NOMO-1 (cell line): ENCODE measurements around the gene MISP.

ENCODE experiments used
- DNase-seq, 2 experiments: peaks; one replicate each; lab custom pipeline; 2025; ENCODE audit not compliant: unreplicated experiment in 2 of 2; lab: John Stamatoyannopoulos, UW

Gene MISP

GRCh38 chr19:771332-771785, 20.4 kb downstream of the MISP start:
- DNase-seq: peak; percentile 33 to 46

GRCh38 chr19:772063-772462, 21.2 kb downstream of the MISP start:
- no peak for DNase-seq

GRCh38 chr19:772730-773436, 22.0 kb downstream of the MISP start:
- no peak for DNase-seq

- DNase-seq: no peak
Measured at GRCh38 chr19:776549-776948, 25.6 kb downstream of the MISP start.

GRCh38 chr19:778910-779653, 28.2 kb downstream of the MISP start:
- DNase-seq: no peak

- no peak for DNase-seq
Measured at GRCh38 chr19:780935-781334, 30.0 kb downstream of the MISP start.

- DNase-seq: no peak
Measured at GRCh38 chr19:781800-782184, 30.9 kb downstream of the MISP start.

- DNase-seq: no peak
Measured at GRCh38 chr19:782185-782877, 31.4 kb downstream of the MISP start.

GRCh38 chr19:782878-783668, 32.2 kb downstream of the MISP start:
- no peak for DNase-seq

GRCh38 chr19:784541-784940, 33.6 kb downstream of the MISP start:
- DNase-seq: no peak

GRCh38 chr19:787536-787935, 36.6 kb downstream of the MISP start:
- no peak for DNase-seq

- no peak for DNase-seq
Measured at GRCh38 chr19:788686-788982, 37.7 kb downstream of the MISP start.

- DNase-seq: no peak
Measured at GRCh38 chr19:788983-789700, 38.2 kb downstream of the MISP start.

GRCh38 chr19:789701-790060, 38.8 kb downstream of the MISP start:
- DNase-seq: no peak

- DNase-seq: no peak
Measured at GRCh38 chr19:791007-791566, 40.2 kb downstream of the MISP start.

- DNase-seq: no peak
Measured at GRCh38 chr19:791567-792305, 40.8 kb downstream of the MISP start.

GRCh38 chr19:792306-792885, 41.5 kb downstream of the MISP start:
- no peak for DNase-seq

- no peak for DNase-seq
Measured at GRCh38 chr19:793806-794205, 42.9 kb downstream of the MISP start.

- DNase-seq: no peak
Measured at GRCh38 chr19:795073-795611, 44.2 kb downstream of the MISP start.
